Mucosa of stomach (tissue), 1 donor: ENCODE data around the gene EIF3L.
A peak's percentile ranks its signal among the peaks of the same experiment; 100 is the strongest.

ENCODE experiments used
- H3K27me3 ChIP-seq: one replicate; pipeline ENCODE4 v1.7.0; 2013; ENCODE audit warnings: mild to moderate bottlenecking, low read length; ENCODE audit not compliant: control insufficient read depth, insufficient read depth
- H3K36me3 ChIP-seq: one replicate; pipeline ENCODE4 v1.7.0; 2013; ENCODE audit warnings: low read length; ENCODE audit not compliant: control insufficient read depth, insufficient read depth
- H3K4me1 ChIP-seq: one replicate; pipeline ENCODE4 v1.7.0; 2013; ENCODE audit warnings: mild to moderate bottlenecking, low read length; ENCODE audit not compliant: control insufficient read depth, insufficient read depth
- H3K4me3 ChIP-seq: one replicate; pipeline ENCODE4 v1.7.0; 2013; ENCODE audit warnings: low read length
- H3K9ac ChIP-seq: one replicate; pipeline ENCODE4 v1.7.0; 2013; ENCODE audit warnings: mild to moderate bottlenecking, low read length, moderate library complexity
- H3K9me3 ChIP-seq: one replicate; pipeline ENCODE4 v1.7.0; 2013; ENCODE audit warnings: mild to moderate bottlenecking, low read length, moderate library complexity; ENCODE audit not compliant: control insufficient read depth
- donor health status: Pancreatic carcinoma.

Gene EIF3L

DNA sequence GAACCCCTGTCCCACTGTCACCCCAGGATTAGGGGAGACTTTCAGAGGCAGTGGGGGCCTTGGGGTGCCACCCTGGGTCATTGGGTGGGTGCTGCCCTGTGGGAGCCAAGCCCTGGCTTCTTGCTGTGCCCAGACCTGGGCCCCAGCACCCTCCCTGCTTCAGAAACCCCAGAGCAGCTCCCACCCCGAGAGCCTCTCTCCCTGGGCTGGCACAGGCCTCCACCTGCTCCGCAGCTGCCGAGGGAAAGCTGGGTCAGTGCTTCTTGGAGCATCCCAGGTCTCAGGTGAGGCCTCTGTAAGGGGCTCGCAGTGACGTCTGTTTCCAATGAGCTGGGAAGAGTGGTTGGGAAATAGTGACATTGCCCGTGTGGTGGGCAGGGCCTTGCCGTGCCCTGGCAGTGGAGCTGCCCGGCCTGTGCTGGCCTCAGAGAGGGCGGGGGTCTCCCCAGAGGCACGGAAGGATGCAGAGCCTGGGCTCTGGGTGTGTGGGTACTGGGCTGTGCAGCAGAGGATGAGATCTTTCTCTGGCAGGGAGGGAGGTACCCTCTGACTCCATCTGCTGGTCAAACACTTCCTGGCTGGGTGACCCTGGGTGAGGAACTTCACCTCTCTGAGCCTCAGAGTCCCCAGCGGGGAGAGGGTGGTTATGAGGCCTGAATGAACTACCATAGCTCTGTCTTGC, 81.2 kb downstream of the EIF3L start:
- Histone ChIP-seq H3K9ac (no peak overlapping the region), H3K9me3 (no peaks in the 10 kb centered on the region), H3K36me3 (peaks cover 16% of the 10 kb centered on the region), H3K4me3 (no peak overlapping the region), H3K4me1 (peaks cover 51% of the 10 kb centered on the region), H3K27me3 (no peaks in the 10 kb centered on the region)

DNA sequence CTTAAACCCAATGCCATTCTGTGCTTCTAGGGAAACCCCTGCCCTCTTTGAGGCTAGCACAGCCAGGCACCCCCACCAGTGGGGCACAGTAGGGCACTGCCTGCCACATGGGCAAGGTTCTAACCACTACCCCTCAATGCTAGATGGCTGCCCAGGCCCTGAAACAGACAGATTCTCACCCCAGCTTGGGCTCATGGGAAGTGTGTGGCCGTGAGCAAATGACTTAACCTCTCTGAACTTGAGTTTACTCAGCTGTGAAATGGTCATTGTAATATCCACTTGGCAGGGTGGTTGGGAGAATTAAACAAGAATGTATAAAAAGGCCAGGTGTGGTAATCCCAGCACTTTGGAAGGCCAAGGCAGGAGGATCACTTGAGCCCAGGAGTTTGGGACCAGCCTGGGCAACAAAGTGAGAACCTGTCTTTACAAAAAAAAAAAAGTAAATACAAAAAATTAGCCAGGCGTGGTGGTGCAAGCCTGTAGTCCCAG, 81.8 kb downstream of the EIF3L start:
- Histone ChIP-seq H3K4me3 (no peak overlapping the region), H3K27me3 (no peaks in the 10 kb centered on the region), H3K9me3 (no peaks in the 10 kb centered on the region), H3K9ac (no peak overlapping the region), H3K36me3 (peaks cover 14% of the 10 kb centered on the region), H3K4me1 (peaks cover 50% of the 10 kb centered on the region)

DNA sequence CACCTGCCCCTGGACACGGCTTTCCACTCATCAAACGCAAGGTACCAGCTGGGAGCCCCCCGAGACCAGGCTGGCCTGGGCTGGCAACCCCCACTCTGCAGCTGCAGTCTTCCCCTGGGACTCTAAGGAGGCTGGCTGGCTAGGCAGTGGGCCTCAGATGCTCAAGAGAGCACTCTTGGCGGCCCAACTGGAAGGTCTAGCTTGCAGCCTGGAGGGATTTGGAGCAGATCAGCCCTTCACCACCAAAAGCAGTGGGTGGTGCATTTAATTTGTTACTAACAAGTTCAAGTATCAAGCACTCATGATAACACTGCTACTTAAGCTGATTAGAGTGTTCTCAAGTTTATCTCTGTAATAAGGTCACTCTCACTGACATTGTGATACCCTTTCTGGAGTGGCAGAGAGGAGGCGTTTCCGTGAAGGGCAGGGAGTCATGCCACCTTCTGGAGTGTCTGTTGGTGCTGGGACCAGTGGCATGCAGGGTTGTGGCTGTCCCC, 82.7 kb downstream of the EIF3L start:
- H3K9me3 ChIP-seq: no peaks in the 10 kb centered on the region
- no peaks in the 10 kb centered on the region for H3K27me3 ChIP-seq
- H3K4me1 ChIP-seq: peaks cover 50% of the 10 kb centered on the region
- no peak overlapping the region for H3K9ac ChIP-seq
- H3K36me3 ChIP-seq: peaks cover 8% of the 10 kb centered on the region
- no peak overlapping the region for H3K4me3 ChIP-seq

DNA sequence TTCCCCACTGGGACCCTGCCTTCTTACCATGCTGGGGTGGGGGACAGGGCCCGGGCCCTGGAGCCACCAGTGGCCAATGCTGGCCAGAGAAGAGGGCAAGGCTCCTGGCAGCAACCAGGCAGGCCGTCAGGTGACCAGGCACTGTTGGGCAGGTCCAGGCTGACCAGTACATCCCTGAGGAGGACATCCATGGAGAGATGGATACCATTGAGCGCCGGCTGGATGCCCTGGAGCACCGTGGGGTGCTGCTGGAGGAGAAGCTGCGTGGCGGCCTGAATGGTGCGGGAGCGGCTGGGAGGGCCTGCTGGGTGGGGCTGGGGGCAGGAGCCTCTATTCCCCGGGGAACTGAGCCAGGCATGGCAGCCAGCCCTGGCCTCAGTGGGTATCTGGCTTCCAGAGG, 83.2 kb downstream of the EIF3L start:
- Histone ChIP-seq H3K9me3 (no peaks in the 10 kb centered on the region), H3K36me3 (peaks cover 8% of the 10 kb centered on the region), H3K4me1 (peaks cover 50% of the 10 kb centered on the region), H3K4me3 (no peak overlapping the region), H3K9ac (no peak overlapping the region), H3K27me3 (no peaks in the 10 kb centered on the region)

DNA sequence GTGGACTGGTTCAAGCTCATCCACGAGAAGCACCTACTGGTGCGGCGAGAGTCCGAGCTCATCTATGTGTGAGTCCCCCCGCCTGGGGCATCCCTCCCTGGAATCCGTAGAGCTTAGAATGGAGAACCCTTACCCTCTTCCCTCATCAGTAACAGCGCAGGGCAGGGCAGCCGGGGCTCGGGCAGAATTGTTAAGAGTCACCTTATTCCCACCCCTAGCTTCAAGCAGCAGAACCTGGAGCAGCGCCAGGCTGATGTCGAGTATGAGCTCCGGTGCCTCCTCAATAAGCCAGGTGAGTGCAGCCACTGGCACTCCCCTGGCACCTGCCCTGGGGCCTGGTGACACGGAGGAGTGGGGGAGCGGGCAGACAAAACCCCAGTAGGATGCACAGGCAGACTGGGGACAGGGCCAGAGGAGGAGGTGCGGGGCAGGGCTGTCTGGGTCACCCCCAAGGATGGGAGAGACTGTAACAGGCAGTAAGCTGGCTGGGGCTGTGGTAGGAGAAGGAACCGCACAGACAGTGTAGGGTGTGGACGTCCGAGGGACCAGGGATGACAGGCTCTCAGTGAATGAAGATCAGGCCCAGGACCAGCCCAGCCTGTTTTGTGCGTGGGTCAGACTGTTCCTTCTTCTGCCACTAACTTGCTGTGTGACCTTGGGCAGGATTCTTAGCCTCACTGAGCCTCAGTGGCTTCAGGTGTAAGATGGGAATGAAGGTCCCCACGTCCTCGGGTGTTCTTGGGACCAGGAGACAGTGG, 83.8 kb downstream of the EIF3L start:
- no peak overlapping the region for H3K9ac ChIP-seq
- no peaks in the 10 kb centered on the region for H3K27me3 ChIP-seq
- H3K4me1 ChIP-seq: peaks cover 50% of the 10 kb centered on the region
- no peaks in the 10 kb centered on the region for H3K9me3 ChIP-seq
- H3K36me3 ChIP-seq: peaks cover 11% of the 10 kb centered on the region
- H3K4me3 ChIP-seq: no peak overlapping the region

DNA sequence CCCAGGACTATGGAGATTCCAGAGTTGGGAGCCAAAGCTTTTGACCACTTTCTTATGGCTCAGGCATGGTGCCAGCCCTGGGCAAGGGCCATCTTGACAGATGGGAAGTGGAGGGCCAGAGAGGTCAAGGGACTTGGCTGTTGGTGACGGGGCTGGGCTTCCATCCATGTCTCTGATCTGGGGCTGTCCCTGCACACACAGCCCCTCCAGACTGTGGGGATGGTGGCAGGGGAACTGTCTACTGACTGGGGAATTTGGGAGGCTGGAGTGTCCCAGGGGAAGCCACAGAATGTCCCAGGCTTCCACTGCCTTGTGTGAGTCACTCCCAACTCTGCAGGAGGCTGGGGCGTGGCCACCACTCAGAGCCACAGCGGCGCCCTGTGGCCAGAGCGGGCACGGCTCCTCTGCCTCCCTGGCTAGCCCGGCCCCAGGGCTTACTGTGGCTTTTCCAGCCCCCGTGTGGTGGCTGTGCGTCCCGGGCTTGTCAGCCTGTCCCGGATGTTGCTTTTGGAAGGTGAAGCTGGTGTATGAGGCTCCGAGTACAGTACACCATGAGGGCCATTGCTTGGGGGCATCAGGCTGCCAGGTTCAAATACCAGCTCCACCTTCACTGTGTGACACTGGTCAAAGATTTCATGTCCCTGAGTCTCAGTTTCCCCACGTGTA, 84.6 kb downstream of the EIF3L start:
- Histone ChIP-seq H3K9me3 (no peaks in the 10 kb centered on the region), H3K4me1 (peaks cover 50% of the 10 kb centered on the region), H3K4me3 (no peak overlapping the region), H3K36me3 (peaks cover 12% of the 10 kb centered on the region), H3K9ac (peak overlapping the region; percentile 28), H3K27me3 (no peaks in the 10 kb centered on the region)
